Measurements from ENCODE around the gene LYZL6.

DNA sequence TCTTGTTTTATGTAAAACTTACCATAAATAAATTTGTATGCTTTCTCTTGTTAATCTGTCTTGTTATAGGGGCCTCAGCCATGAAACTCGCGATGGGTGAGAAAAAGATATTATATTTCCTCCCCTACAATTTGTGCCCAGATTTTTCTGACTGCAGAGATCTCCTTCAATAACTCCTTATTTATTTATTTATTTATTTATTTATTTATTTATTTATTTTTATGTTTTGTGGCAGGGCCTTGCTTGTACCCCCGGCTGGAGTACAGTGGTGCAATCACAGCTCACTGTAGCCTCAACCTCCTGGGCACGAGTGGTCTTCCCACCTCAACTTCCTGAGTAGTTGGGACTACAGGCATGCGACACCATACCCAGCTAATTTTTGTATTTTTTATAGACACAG, 40.1 kb downstream of the LYZL6 start:
- TF ChIP-seq, protein P1, sequence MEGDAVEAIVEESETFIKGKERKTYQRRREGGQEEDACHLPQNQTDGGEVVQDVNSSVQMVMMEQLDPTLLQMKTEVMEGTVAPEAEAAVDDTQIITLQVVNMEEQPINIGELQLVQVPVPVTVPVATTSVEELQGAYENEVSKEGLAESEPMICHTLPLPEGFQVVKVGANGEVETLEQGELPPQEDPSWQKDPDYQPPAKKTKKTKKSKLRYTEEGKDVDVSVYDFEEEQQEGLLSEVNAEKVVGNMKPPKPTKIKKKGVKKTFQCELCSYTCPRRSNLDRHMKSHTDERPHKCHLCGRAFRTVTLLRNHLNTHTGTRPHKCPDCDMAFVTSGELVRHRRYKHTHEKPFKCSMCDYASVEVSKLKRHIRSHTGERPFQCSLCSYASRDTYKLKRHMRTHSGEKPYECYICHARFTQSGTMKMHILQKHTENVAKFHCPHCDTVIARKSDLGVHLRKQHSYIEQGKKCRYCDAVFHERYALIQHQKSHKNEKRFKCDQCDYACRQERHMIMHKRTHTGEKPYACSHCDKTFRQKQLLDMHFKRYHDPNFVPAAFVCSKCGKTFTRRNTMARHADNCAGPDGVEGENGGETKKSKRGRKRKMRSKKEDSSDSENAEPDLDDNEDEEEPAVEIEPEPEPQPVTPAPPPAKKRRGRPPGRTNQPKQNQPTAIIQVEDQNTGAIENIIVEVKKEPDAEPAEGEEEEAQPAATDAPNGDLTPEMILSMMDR (IDR thresholded peaks at IDR 0.05), result no peak
- TF ChIP-seq POLR2AphosphoS5 (IDR thresholded peaks at IDR 0.05), result no peak
- TF ChIP-seq POLR2A (IDR thresholded peaks at IDR 0.05; ENCODE audit: low read depth), result no peak
- TF ChIP-seq EP300 (IDR thresholded peaks at IDR 0.05), result no peak

Measured in esophagus muscularis mucosa (tissue), 4 donors.